ENCODE results near the gene TMEM41A. TPM values are rescaled to one million over a fixed set of nuclear protein-coding genes. Genes with fewer than 3 reads are reported as not detected.

The TMEM41A gene
- total RNA-seq, 1 donor from 2014 or later, result 18.0 TPM

GRCh38 chr3:185532901-185533300 lies 34.1 kb upstream of the TMEM41A start:
- Mint-ChIP-seq H3K27ac (no peak overlapping the region), H3K36me3 (ENCODE audit: insufficient read depth) (no peaks in the 10 kb centered on the region), H3K9me3 (ENCODE audit: low read depth) (no peaks in the 10 kb centered on the region), H3K4me3 (ENCODE audit: low read depth) (no peak overlapping the region), H3K27me3 (no peaks in the 10 kb centered on the region), H3K4me1 (ENCODE audit: low read depth) (peaks cover 3% of the 10 kb centered on the region)
- DNase-seq (ENCODE audit: low spot score, unreplicated experiment), result no peak
- TF ChIP-seq CTCF (IDR thresholded peaks at IDR 0.05; ENCODE audit: unreplicated experiment), result no peak

- H3K9me3 Mint-ChIP-seq (ENCODE audit: low read depth), result no peaks in the 10 kb centered on the region
- no peak overlapping the region for H3K4me3 Mint-ChIP-seq (ENCODE audit: low read depth)
- DNase-seq (ENCODE audit: low spot score, unreplicated experiment), result no peak
- no peaks in the 10 kb centered on the region for H3K36me3 Mint-ChIP-seq (ENCODE audit: insufficient read depth)
- H3K4me1 Mint-ChIP-seq (ENCODE audit: low read depth), result no peaks in the 10 kb centered on the region
- no peak overlapping the region for H3K27ac Mint-ChIP-seq
- TF ChIP-seq CTCF (IDR thresholded peaks at IDR 0.05; ENCODE audit: unreplicated experiment), result no peak
- no peaks in the 10 kb centered on the region for H3K27me3 Mint-ChIP-seq
These were observed 32.0 kb upstream of the TMEM41A start for GRCh38 chr3:185530856-185531255.

GRCh38 chr3:185528532-185528931 lies 29.7 kb upstream of the TMEM41A start:
- Mint-ChIP-seq H3K4me3 (ENCODE audit: low read depth) (no peak overlapping the region), H3K27me3 (no peaks in the 10 kb centered on the region), H3K9me3 (ENCODE audit: low read depth) (no peaks in the 10 kb centered on the region), H3K4me1 (ENCODE audit: low read depth) (no peaks in the 10 kb centered on the region), H3K27ac (no peak overlapping the region), H3K36me3 (ENCODE audit: insufficient read depth) (no peaks in the 10 kb centered on the region)
- no peak for TF ChIP-seq CTCF (IDR thresholded peaks at IDR 0.05; ENCODE audit: unreplicated experiment)
- DNase-seq (ENCODE audit: low spot score, unreplicated experiment), result no peak

- Mint-ChIP-seq H3K36me3 (ENCODE audit: insufficient read depth) (no peaks in the 10 kb centered on the region), H3K27me3 (peaks cover under 1% of the 10 kb centered on the region), H3K4me3 (ENCODE audit: low read depth) (no peak overlapping the region), H3K9me3 (ENCODE audit: low read depth) (no peaks in the 10 kb centered on the region), H3K27ac (no peak overlapping the region), H3K4me1 (ENCODE audit: low read depth) (no peaks in the 10 kb centered on the region)
- no peak for TF ChIP-seq CTCF (IDR thresholded peaks at IDR 0.05; ENCODE audit: unreplicated experiment)
- no peak for DNase-seq (ENCODE audit: low spot score, unreplicated experiment)
These were observed 28.5 kb upstream of the TMEM41A start for GRCh38 chr3:185527364-185527763.

- Mint-ChIP-seq H3K27me3 (peaks cover 4% of the 10 kb centered on the region), H3K4me1 (ENCODE audit: low read depth) (no peaks in the 10 kb centered on the region), H3K4me3 (ENCODE audit: low read depth) (no peak overlapping the region), H3K9me3 (ENCODE audit: low read depth) (no peaks in the 10 kb centered on the region), H3K36me3 (ENCODE audit: insufficient read depth) (no peaks in the 10 kb centered on the region), H3K27ac (no peak overlapping the region)
- no peak for DNase-seq (ENCODE audit: low spot score, unreplicated experiment)
- TF ChIP-seq CTCF (IDR thresholded peaks at IDR 0.05; ENCODE audit: unreplicated experiment), result no peak
These were observed 27.6 kb upstream of the TMEM41A start for GRCh38 chr3:185526349-185526951.
